Fibroblast of skin of left quadriceps (primary cell): ENCODE results near the gene CRYBA1.
"Not testable (repeated sequence)": the region's sequence is repeated elsewhere in the genome, so short reads cannot be mapped to it uniquely, and the experiment has no call there.

ENCODE experiments used
- DNase-seq, 2 experiments: peaks; one replicate each; pipeline ENCODE4 v3.0.0-alpha.2; 2013; ENCODE audit warnings: low read depth in 2 of 2

CRYBA1 gene

DNA sequence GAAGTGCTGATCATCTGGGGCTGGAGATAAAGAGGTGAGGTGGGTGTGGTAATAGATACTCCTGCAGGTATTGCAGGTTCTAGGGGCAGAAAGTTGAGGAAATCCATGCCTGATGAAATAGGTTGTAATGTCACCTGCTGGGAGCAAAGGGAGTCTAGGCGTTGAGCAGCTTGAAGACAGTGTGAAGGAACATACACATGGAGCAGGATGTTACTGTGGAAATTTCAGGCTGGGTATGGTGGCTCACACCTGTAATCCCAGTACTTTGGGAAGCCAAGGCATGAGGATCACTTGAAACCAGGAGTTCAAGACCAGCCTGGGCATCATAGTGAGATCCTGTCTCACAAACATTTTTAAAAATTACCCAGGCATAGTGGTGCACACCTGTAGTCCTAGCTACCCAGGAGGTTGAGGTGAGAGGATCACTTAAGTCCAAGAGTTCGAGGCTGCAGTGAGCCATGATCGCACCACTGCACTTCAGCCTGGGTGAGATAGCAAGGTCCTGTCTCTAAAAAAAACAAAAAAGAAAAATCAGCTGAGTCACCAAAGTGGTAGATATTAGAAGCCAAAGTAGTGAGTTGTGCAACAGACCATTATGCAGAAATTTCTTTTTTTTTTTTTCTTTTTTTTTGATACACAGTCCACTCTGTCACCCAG lies 9.1 kb upstream of the CRYBA1 start:
- DNase-seq, result peak in 1 of 2 experiments; percentile 42

DNA sequence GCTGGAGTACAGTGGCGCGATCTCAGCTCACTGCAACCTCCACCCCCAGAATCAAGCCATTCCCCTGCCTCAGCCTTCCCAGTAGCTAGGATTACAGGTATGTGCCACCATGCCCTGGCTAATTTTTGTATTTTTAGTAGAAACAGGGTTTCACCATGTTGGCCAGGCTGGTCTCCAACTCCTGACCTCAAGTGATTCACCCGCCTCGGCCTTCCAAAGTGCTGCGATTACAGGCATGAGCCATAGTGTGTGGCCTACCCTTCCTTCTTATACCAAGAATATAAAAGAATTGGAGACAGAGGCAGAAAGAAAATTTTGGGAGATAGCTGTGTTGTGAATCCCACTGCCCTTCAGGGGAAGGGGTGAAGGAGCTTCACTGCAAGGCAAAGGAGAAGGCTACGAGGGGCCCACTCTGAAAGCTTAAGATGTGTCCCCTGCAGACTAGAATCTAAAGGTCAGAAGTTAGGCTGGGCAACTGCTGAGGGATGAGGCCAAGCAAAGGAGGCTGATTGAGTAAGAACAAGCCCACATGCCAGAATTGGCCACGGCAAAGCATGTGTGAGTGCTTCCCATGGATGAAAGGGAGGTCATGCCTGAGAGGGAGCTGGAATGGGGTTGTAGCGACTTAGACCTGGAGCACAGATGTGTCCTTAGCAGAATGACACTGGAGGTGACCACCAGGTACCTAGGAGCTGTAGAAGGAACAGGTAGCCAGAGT lies 8.4 kb upstream of the CRYBA1 start:
- no peak for DNase-seq

DNA sequence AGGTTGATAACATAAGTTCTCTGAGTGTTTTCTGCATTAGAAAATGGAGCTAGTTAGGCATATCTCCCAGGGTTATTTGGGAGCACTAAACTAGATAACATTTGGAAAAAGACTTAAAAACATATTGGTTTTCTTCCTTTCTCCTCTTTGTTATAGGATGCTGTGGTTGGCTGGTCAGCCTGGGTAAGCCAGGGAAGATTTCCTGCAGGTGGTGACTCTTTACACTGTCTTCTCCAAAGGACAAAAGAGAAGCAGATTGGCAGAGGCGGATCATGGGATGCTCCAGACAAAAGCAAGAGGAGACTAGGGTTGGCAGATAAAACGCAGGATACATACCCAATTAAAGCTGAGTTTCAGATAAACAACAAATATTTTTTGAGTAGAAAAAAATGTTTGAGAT lies 6.2 kb upstream of the CRYBA1 start:
- no peak for DNase-seq

GRCh38 chr17:29240968-29241963 lies 5.4 kb upstream of the CRYBA1 start:
- DNase-seq, result peak; percentile 89 to 90

- no peak for DNase-seq
Measured at GRCh38 chr17:29242051-29242450, 4.6 kb upstream of the CRYBA1 start.

GRCh38 chr17:29242790-29243189 lies 3.9 kb upstream of the CRYBA1 start:
- no peak for DNase-seq

GRCh38 chr17:29243792-29244191 lies 2.9 kb upstream of the CRYBA1 start:
- no peak for DNase-seq

GRCh38 chr17:29245401-29245800 lies 1.3 kb upstream of the CRYBA1 start:
- no peak for DNase-seq

DNA sequence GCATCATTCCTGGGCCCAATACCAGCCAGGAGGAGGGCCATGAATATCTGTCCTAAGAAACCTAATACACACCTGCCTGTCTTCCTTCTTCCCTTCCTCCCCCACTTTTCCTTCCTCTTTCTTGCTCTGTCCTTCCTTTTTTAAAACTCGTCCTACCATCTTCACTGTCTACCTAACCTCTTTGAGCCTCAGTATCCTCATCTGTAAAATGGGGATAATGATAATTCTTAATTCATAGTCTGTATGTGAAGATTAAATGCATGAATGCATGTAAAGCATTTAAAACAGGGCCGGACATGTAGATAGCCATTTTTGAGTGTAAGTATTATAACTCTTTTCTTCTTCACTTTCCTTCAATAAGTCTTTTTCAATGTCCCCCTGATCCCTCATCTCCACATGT lies 560 bp downstream of the CRYBA1 start:
- no peak for DNase-seq

DNA sequence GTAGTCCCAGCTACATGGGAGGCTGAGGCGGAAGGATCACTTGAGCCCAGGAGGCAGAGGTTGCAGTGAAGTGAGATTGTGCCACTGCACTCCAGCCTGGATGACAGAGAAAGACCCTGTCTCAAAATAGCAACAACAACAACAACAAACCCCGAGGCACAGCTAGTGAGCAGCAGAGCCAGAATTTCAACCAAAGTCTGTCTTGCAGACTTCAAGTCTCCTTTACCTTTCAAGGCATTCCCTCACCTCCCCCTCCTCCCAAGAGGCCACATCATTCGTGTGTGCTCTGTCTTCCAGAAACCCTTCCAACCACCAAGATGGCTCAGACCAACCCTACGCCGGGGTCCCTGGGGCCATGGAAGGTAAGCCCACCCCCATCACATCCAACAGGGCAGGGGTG lies 2.2 kb downstream of the CRYBA1 start:
- no peak for DNase-seq

GRCh38 chr17:29250666-29251065 lies 4.0 kb downstream of the CRYBA1 start:
- peak; percentile 64 to 69 for DNase-seq

DNA sequence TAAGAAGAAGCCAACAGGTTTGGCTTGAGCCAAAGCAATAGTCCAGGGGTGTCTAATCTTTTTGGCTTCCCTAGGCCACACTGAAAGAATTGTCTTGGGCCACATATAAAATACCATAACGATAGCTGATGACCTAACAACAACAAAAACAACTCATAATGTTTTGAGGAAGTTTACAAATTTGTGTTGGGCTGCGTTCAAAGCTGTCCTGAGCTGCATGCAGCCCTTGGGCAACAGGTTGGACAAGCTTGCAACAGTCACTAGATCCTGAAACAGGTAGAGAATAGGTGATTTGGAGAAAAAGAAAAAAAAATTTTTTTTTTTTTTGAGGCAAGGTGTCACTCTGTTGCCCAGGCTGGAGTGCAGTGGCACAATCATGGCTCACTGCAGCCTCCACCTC lies 4.5 kb downstream of the CRYBA1 start:
- DNase-seq, result no peak

DNA sequence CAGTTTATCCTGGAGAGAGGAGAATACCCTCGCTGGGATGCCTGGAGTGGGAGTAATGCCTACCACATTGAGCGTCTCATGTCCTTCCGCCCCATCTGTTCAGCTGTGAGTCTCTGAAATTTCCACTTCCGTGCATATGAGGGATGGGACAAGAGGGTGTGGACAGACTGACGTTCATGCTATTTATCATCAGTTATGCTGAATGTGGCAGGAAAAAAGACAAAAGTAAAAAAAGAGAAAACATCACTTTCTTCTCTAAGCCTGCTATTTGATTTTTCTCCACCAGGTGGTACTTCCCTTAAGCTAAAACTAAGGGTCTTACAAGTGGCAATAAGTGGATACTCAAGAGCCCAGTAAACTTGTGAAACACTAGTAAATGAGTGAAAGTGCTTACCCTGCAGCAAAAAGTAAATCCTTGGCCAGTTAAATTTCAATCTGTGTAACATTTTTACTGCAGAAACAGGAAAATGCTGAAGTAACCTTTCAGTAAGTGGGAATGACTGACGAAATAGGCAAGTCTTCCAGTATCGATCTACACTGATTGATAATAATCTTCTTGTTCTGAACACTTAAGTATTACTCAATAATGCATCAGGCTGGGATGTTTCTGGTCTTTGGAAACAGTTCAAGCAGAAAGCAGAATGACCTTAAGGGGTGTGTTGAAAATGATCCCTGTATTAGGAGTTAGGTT lies 5.6 kb downstream of the CRYBA1 start:
- DNase-seq, result no peak

DNA sequence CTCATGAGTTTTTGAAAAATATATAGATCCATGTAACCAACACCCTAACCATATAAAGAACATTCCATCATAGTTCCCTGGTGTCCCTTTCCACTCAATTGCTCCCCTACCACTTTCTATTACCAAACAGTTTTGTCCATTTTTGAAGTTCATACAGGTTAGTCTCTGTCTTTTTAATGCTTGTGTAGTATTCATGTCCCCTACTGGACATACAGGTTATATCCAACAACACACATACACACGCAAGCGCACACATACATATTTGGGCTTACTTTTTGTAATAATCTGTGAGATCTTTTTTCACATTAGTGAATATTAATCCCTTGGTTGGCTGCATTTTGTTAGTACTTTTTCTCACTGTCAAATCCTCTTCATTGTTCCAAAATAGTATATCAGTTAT lies 6.4 kb downstream of the CRYBA1 start:
- no peak for DNase-seq

DNA sequence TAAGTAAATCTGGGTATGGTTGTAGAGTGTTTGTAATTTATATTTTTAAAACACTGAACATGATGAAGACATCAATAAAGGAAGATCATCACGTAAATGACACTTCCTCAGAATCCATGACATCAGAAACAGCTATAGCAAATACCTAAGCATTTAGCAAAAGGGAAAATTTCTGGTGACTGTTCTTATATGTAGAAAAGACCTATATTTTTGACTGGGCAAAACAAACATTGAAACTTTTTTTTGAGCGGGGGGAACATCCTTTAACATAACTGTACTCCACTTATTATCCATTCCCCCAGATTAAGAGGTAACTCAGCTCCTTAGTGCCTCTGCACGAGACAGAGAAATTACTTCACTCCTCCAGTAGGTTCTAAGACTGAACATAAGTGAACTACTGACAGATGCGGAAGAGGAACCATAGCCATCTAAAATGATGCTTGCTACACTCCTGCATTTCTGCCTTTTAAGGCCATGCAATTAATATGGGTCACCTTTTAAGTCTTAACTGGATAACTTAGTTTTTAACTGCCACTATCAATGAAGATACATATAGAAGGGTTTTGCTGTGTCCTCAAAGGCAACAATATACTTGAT lies 9.4 kb downstream of the CRYBA1 start:
- DNase-seq, result no peak

DNA sequence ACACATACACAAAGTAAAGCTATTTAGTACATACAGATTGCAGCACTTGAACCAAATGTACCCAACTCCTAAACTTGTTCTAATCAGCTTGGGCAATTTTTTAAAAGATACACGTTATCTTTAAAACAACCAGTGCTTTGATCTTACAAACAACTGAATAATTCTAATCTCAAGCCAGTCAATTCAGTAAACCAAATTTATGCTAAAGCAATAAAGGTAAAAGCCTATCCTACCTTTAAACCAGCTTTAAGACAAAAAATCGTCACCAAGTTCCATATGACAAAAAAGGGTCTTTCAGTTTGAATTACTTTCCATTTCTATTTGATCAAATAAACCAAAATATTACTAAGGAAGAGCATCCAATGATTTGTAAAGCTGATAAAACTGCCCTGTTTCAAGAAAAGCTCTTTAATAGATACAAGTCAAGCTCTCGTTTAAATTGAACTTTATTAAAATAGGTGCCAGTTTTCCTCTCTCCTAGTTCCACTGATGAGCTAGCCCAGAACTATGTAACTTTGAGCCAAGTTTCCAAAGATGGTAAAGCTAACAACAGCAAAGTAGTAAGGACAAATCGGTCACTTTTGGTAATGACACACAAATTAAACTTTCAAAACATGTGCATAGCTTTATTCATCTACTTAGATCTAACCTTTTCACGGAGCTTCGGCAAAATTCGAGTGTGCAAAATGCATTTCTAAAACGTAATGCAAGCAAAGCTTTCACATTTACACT lies 10.2 kb downstream of the CRYBA1 start:
- no peak for DNase-seq

GRCh38 chr17:29257756-29258155 lies 11.1 kb downstream of the CRYBA1 start:
- DNase-seq, result peak in 1 of 2 experiments; percentile 28

- DNase-seq, result no peak
Measured at GRCh38 chr17:29263916-29264315, 17.3 kb downstream of the CRYBA1 start.

DNA sequence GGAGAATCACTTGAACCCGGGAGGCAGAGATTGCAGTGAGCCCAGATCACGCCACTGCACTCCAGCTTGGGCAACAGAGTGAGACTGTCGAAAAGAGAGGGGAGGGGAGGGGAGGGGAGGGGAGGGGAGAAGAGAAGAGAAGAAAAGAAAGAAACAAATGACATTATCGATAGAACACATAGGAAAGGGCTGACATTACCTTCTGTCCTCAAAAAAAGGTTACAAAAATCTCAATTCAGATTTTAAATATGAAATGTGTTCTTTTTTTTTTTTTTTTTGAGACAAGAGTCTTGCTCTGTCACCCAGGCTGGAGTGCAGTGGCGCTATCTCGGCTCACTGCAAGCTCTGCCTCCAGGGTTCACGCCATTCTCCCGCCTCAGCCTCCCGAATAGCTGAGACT lies 25.3 kb downstream of the CRYBA1 start:
- DNase-seq, result not testable (repeated sequence)

GRCh38 chr17:29273924-29274323 lies 27.3 kb downstream of the CRYBA1 start:
- no peak for DNase-seq

- DNase-seq, result no peak
Measured at GRCh38 chr17:29278692-29279091, 32.0 kb downstream of the CRYBA1 start.
